Hepatocyte (in vitro differentiated cells): ENCODE measurements around the gene COASY. TPM values are rescaled to one million over a fixed set of nuclear protein-coding genes. Genes with fewer than 3 reads are reported as not detected.

Experiments used
- DNase-seq: peaks from one replicate; pipeline ENCODE4 v3.0.0-alpha.2; 2016; ENCODE audit warnings: low spot score
- H2AFZ ChIP-seq: fragments of 200-600 bp; sonication (generic); 2 replicates; pipeline ENCODE4 v1.6.0; 2016; ENCODE audit warnings: antibody characterized with exemption, mild to moderate bottlenecking
- H3K27ac ChIP-seq: fragments of 200-600 bp; sonication (generic); 2 replicates; pipeline ENCODE4 v1.5.1; 2016; ENCODE audit warnings: mild to moderate bottlenecking
- H3K27me3 ChIP-seq: fragments of 200-600 bp; sonication (generic); 2 replicates; pipeline ENCODE4 v1.6.1; 2016
- H3K36me3 ChIP-seq: fragments of 200-600 bp; sonication (generic); replicated peaks from 2 replicates; pipeline ENCODE4 v1.5.1; 2016; ENCODE audit warnings: low read depth; ENCODE audit not compliant: insufficient read depth
- H3K4me1 ChIP-seq: fragments of 200-600 bp; sonication (generic); 2 replicates; pipeline ENCODE4 v1.5.1; 2016; ENCODE audit warnings: mild to moderate bottlenecking, moderate library complexity; ENCODE audit not compliant: insufficient read depth
- H3K4me2 ChIP-seq: fragments of 200-600 bp; sonication (generic); 2 replicates; pipeline ENCODE4 v1.6.0; 2016
- H3K4me3 ChIP-seq: fragments of 200-600 bp; sonication (generic); 2 replicates; pipeline ENCODE4 v1.5.1; 2016; ENCODE audit warnings: mild to moderate bottlenecking
- H3K79me2 ChIP-seq: fragments of 200-600 bp; sonication (generic); 2 replicates; pipeline ENCODE4 v1.6.0; 2017; ENCODE audit warnings: mild to moderate bottlenecking
- H3K9me2 ChIP-seq: fragments of 200-600 bp; sonication (generic); replicated peaks from 2 replicates; pipeline ENCODE4 v1.6.0; 2017; ENCODE audit warnings: mild to moderate bottlenecking; ENCODE audit not compliant: insufficient read depth
- H3K9me3 ChIP-seq: fragments of 200-600 bp; sonication (generic); 2 replicates; pipeline ENCODE4 v1.5.1; 2016; ENCODE audit warnings: low read depth, mild to moderate bottlenecking
- H4K20me1 ChIP-seq: fragments of 200-600 bp; sonication (generic); 2 replicates; pipeline ENCODE4 v1.6.0; 2016; ENCODE audit warnings: mild to moderate bottlenecking; ENCODE audit not compliant: insufficient read depth, poor library complexity, severe bottlenecking
- CTCF ChIP-seq: fragments of 200-600 bp; sonication (generic); IDR thresholded peaks from 2 replicates; pipeline ENCODE4 v1.5.1; 2016; ENCODE audit warnings: antibody characterized with exemption, mild to moderate bottlenecking; ENCODE audit not compliant: poor library complexity
- EZH2 ChIP-seq: fragments of 200-600 bp; sonication (generic); IDR thresholded peaks from 2 replicates; pipeline ENCODE4 v1.6.1; 2016; ENCODE audit warnings: antibody characterized with exemption, mild to moderate bottlenecking, borderline replicate concordance
- EZH2phosphoT487 ChIP-seq: fragments of 200-600 bp; sonication (generic); IDR thresholded peaks from one replicate; pipeline ENCODE4 v1.6.1; 2018; ENCODE audit warnings: antibody characterized with exemption, mild to moderate bottlenecking, low read depth, moderate library complexity; ENCODE audit not compliant: unreplicated experiment, severe bottlenecking
- WGBS: methylation state at CpG from one replicate; pipeline ENCODE4 v1.1.6; 2016; ENCODE audit warnings: low lambda C conversion rate; ENCODE audit errors: missing lambda C conversion rate; 5-methylcytosine and 5-hydroxymethylcytosine counted together
- polyA plus RNA-seq: library from polyadenylated mRNA; unstranded; fragments of >200 nt; fragmentation: Nextera tagmentation; extraction: Ambion mirVana; gene quantifications from 2 replicates; pipeline ENCODE4 v1.2.1, GENCODE V29; 2016
- total RNA-seq: library from RNA; depleted of rRNA; stranded (reverse); fragments of >200 nt; gene quantifications from 2 replicates; pipeline ENCODE4 v1.2.3, GENCODE V29; 2014

Gene COASY
- total and polyA plus RNA-seq, 2 experiments from 2014 or later = 33.9 to 91.6 TPM

- Histone ChIP-seq H3K36me3 (no peaks in the 10 kb centered on the region), H3K4me1 (peaks cover 19% of the 10 kb centered on the region), H3K9me2 (no peaks in the 10 kb centered on the region), H3K4me2 (no peak overlapping the region), H3K27ac (peak overlapping the region; percentile 93), H3K9me3 (no peaks in the 10 kb centered on the region), H4K20me1 (no peaks in the 10 kb centered on the region), H3K4me3 (no peak overlapping the region), H2AFZ (no peak overlapping the region), H3K27me3 (no peaks in the 10 kb centered on the region), H3K79me2 (peaks cover 60% of the 10 kb centered on the region)
- 96% methylated on average over 16 of the region's 16 CpGs for WGBS
- TF ChIP-seq CTCF = no peak
- no peak for DNase-seq
Measured at GRCh38 chr17:42565523-42566214, 3.7 kb downstream of the COASY start.

- Histone ChIP-seq H3K79me2 (peaks cover 59% of the 10 kb centered on the region), H3K9me3 (no peaks in the 10 kb centered on the region), H4K20me1 (no peaks in the 10 kb centered on the region), H3K4me2 (peak overlapping the region; percentile 96), H3K27me3 (no peaks in the 10 kb centered on the region), H3K9me2 (no peaks in the 10 kb centered on the region), H3K27ac (peak overlapping the region; percentile 93), H3K36me3 (no peaks in the 10 kb centered on the region), H2AFZ (peak overlapping the region; percentile 80), H3K4me3 (no peak overlapping the region), H3K4me1 (peaks cover 19% of the 10 kb centered on the region)
- whole genome bisulfite sequencing = 67% methylated on average over 28 of the region's 28 CpGs
- DNase-seq = no peak
- TF ChIP-seq EZH2 (no peak), CTCF (no peak), EZH2phosphoT487 (no peak)
Measured at GRCh38 chr17:42566215-42566882, 4.4 kb downstream of the COASY start.

GRCh38 chr17:42566883-42567573, 5.1 kb downstream of the COASY start, which contains the start of gene MLX:
TSS of gene MLX (plus strand) at chr17:42567100. CDS start at chr17:42567125, 25 bp downstream.
- WGBS = under 1% methylated on average over 45 of the region's 72 CpGs
- Histone ChIP-seq H3K27me3 (no peaks in the 10 kb centered on the region), H3K9me2 (no peaks in the 10 kb centered on the region), H3K9me3 (no peaks in the 10 kb centered on the region), H2AFZ (peak within 1 kb of the TSS; percentile 88), H3K4me1 (peaks cover 19% of the 10 kb centered on the region), H3K79me2 (peaks cover 56% of the 10 kb centered on the region), H4K20me1 (no peaks in the 10 kb centered on the region), H3K4me3 (peak within 1 kb of the TSS; percentile 81), H3K36me3 (no peaks in the 10 kb centered on the region), H3K27ac (peak within 1 kb of the TSS; percentile 93), H3K4me2 (peak within 1 kb of the TSS; percentile 96)
- peak; percentile 98 for DNase-seq
- TF ChIP-seq EZH2 (no peak), EZH2phosphoT487 (no peak), CTCF (no peak)
